GM12873 (cell line): ENCODE data around the gene UBE3B.

Source experiments
- TF ChIP-seq, protein P1 (sequence below): IDR thresholded peaks from 2 replicates; pipeline ENCODE4 v1.5.1; 2012; ENCODE audit warnings: low read depth, mild to moderate bottlenecking, moderate library complexity, low read length, control low read depth; ENCODE audit not compliant: insufficient read depth; ENCODE audit errors: missing control alignments

UBE3B gene

DNA sequence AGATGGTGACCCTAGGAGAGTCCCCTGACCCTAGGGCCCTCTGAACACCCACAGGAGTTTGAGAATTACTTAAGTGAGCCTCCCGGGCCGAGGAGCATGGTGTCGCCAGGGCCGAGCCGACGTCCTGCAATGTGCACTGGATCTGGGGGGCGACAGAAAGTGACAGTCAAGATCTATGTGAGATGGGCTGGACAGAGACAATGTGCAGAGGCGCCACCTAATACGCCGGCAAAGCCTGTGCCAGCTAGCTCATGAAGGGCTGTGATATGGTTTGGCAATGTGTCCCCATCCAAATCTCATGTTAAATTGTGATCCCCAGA lies 84.2 kb downstream of the UBE3B start:
- TF ChIP-seq, protein P1, sequence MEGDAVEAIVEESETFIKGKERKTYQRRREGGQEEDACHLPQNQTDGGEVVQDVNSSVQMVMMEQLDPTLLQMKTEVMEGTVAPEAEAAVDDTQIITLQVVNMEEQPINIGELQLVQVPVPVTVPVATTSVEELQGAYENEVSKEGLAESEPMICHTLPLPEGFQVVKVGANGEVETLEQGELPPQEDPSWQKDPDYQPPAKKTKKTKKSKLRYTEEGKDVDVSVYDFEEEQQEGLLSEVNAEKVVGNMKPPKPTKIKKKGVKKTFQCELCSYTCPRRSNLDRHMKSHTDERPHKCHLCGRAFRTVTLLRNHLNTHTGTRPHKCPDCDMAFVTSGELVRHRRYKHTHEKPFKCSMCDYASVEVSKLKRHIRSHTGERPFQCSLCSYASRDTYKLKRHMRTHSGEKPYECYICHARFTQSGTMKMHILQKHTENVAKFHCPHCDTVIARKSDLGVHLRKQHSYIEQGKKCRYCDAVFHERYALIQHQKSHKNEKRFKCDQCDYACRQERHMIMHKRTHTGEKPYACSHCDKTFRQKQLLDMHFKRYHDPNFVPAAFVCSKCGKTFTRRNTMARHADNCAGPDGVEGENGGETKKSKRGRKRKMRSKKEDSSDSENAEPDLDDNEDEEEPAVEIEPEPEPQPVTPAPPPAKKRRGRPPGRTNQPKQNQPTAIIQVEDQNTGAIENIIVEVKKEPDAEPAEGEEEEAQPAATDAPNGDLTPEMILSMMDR, result no peak

GRCh38 chr12:109562871-109563270 lies 85.4 kb downstream of the UBE3B start:
- TF ChIP-seq, protein P1, result no peak

DNA sequence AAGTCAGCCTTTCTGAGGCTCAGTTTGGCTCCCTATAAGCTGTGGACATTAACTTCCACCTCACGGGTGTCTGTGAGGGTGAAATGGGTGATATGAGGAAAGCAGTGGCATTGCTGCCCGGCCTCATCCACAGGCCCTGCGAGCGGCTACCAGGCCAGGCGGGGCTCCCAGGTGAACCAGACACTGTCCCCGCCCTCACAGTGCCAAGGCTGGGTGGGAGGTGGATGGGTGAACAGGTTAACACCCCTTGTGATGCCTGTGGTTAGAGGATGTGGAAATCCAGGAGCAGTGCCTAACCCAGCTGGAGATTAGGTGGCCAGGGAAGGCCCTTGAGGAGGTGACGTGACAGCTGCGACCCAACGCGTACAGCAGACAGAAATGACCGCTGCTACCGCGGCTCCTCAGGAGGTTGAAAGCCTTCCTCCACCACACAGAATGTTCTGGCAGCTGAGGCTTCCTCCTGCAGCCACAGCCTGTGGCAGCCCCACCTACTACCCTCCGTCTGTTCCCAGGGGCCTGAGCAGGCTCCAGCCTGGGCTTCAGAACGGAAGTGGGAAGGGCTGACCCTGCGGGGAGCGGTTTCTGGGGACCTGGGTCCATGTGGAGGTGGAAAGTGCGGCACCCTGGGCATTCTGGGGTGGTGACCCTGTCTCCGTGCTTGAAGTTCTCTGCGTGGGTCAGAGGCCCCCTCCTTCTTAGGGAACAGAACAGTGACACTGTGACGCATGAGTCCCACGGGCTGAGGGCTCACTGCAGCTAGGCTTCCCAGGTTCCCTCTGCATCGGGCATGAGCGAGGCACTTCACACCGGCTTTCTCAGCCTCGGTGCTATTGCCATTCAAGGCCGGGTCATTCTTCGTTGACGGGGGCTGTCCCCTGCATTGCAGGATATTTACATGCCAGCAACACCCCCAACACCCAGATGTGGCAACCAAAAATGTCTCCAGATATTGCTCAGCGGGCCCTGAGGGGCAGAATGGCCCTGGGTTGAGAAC lies 86.2 kb downstream of the UBE3B start:
- TF ChIP-seq, protein P1, result no peak

- TF ChIP-seq, protein P1, result no peak
Measured at GRCh38 chr12:109566424-109566823, 89.0 kb downstream of the UBE3B start.

- TF ChIP-seq, protein P1, result no peak
Measured at GRCh38 chr12:109567296-109567695, 89.9 kb downstream of the UBE3B start.

DNA sequence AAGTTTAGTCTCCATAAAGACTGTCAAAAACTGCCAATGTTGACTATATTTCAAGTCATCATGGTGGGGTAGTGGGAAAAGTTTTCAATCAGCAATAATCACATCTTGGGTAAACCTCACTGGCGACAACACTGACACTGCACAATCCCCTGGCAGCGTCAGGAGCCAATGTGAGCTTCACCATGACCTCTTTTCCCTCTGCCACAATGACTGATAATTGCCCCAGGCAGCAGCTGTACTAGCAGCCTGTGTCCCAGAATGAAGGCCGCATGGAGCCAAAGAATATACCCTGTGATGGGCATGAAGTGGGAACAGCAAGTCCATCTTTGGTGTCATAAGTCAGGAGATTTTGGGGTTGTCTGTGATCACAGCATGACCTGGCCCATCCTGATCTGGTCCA lies 90.5 kb downstream of the UBE3B start:
- TF ChIP-seq, protein P1, result no peak

- TF ChIP-seq, protein P1, result no peak
Measured at GRCh38 chr12:109568486-109568885, 91.1 kb downstream of the UBE3B start.
